ENCODE data around the gene SSUH2. TPM values are rescaled to one million over a fixed set of nuclear protein-coding genes. Genes with fewer than 3 reads are reported as not detected.

SSUH2 gene
- total RNA-seq, 4 donors from 2014 or later: 0.32 to 5.1 (median 0.66) TPM; not detected in 1

DNA sequence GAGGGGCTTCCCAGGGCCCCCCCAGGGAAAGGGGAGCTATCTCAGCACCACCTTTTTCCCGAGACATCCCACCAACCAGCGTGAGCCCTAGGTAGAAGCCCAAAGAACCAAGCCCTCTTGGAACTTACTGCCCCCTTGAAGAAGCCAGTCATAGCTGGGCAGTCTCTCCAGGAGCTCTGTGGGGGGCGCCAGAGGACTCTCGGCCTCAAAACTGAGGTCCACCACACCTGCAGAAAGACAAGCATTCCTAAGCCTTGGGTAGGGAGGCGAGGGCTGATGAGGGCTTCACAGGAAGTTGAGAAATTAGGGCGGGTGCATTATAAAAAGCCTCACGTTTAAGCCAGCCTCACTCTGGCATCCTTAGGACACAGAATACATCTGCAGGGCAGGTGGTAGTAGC lies 9.0 kb downstream of the SSUH2 start:
- H3K27me3 ChIP-seq: peaks cover 0 to 4% (median 0%) of the 10 kb centered on the region in 4 donors
- intact Hi-C loops (cut with DNase I): no loop called here
- H3K9me3 ChIP-seq: peaks cover 0 to 7% (median 0%) of the 10 kb centered on the region in 4 donors
- WGBS: 78% methylated on average over 7 of the region's 7 CpGs
- no peak for DNase-seq (ENCODE audit: extremely low spot score)
- H3K4me1 ChIP-seq: no peaks in the 10 kb centered on the region
- TF ChIP-seq EP300 (IDR thresholded peaks at IDR 0.05) (no peak), POLR2AphosphoS5 (IDR thresholded peaks at IDR 0.05) (no peak), POLR2A (IDR thresholded peaks at IDR 0.05; ENCODE audit: low read depth) (no peak)
- TF ChIP-seq, protein P1, sequence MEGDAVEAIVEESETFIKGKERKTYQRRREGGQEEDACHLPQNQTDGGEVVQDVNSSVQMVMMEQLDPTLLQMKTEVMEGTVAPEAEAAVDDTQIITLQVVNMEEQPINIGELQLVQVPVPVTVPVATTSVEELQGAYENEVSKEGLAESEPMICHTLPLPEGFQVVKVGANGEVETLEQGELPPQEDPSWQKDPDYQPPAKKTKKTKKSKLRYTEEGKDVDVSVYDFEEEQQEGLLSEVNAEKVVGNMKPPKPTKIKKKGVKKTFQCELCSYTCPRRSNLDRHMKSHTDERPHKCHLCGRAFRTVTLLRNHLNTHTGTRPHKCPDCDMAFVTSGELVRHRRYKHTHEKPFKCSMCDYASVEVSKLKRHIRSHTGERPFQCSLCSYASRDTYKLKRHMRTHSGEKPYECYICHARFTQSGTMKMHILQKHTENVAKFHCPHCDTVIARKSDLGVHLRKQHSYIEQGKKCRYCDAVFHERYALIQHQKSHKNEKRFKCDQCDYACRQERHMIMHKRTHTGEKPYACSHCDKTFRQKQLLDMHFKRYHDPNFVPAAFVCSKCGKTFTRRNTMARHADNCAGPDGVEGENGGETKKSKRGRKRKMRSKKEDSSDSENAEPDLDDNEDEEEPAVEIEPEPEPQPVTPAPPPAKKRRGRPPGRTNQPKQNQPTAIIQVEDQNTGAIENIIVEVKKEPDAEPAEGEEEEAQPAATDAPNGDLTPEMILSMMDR (IDR thresholded peaks at IDR 0.05): no peak
- H3K36me3 ChIP-seq: no peaks in the 10 kb centered on the region
- no peak overlapping the region for H3K27ac ChIP-seq (replicated peaks in 1 of 4)
- no peak overlapping the region for H3K4me3 ChIP-seq

DNA sequence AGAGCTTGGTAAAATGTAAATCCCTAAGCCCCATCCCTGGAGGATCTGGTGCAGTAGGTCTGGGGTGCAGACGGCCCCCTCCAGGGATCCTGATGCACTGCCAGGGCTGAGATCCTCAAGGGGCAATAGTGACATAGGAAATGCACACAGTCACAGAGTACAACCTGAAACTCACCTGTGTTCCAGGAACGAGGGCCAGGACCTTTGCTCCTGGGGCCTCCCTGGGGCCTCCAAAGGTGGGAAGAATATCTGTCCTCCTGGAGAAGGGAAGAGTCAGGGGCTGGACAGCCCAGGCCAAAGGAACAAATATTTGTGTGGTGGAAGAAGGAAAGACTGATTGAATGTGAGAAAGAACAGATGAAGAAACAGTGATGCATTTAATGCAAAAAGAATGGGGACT lies 9.5 kb downstream of the SSUH2 start:
- WGBS: 81% methylated on average over 2 of the region's 2 CpGs
- intact Hi-C loops (cut with DNase I): no loop called here
- no peak for DNase-seq (ENCODE audit: extremely low spot score)

DNA sequence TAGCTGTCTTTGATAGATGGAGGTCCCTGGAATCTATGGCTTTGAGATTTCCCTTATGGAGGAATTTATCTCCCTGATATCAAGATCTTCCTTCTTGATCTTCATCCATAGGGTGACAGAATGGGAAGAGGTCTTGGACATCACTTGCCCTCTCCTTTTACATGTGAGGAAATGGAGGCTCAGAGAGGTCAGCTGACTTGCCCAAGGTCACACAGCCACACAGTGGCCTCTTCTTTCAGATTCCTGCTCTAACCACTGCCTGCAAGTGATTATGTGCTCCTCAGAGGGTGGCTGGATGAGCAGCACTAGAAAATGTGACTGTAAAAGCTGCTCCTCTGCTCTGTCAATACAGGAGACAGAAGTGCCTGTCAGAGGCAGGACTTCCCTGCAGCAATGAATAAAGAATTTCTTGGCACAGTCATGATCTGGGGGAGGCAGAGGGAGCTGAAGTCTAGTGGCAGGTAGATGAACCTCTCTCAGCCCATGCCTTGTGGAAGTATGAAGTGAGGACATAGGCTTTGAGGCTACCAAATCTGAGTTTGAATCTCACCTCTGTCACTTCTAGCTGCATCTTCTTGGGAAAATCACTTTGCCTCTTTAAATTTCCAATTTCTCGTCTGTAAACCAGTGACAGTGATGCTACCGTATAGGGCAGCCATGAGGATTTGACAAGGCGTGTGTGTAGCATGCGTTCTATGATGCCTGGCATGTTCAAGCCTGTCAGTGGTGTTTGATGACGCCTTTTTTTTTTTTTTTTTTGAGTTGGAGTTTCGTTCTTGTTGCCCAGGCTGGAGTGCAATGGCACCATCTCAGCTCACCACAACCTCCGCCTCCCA lies 12.0 kb downstream of the SSUH2 start:
- WGBS: 92% methylated on average over 7 of the region's 7 CpGs

More for the DNA sequence above, 9.5 kb downstream of the SSUH2 start:
- peaks cover 0 to 7% (median 0%) of the 10 kb centered on the region in 4 donors for H3K9me3 ChIP-seq
- H3K27ac ChIP-seq (replicated peaks in 1 of 4): no peak overlapping the region
- TF ChIP-seq, protein P1 (IDR thresholded peaks at IDR 0.05): no peak
- TF ChIP-seq POLR2A (IDR thresholded peaks at IDR 0.05; ENCODE audit: low read depth): no peak
- TF ChIP-seq POLR2AphosphoS5 (IDR thresholded peaks at IDR 0.05): no peak
- no peak for TF ChIP-seq EP300 (IDR thresholded peaks at IDR 0.05)
- H3K36me3 ChIP-seq: no peaks in the 10 kb centered on the region
- H3K27me3 ChIP-seq: peaks cover 0 to 4% (median 0%) of the 10 kb centered on the region in 4 donors
- no peaks in the 10 kb centered on the region for H3K4me1 ChIP-seq
- no peak overlapping the region for H3K4me3 ChIP-seq

DNA sequence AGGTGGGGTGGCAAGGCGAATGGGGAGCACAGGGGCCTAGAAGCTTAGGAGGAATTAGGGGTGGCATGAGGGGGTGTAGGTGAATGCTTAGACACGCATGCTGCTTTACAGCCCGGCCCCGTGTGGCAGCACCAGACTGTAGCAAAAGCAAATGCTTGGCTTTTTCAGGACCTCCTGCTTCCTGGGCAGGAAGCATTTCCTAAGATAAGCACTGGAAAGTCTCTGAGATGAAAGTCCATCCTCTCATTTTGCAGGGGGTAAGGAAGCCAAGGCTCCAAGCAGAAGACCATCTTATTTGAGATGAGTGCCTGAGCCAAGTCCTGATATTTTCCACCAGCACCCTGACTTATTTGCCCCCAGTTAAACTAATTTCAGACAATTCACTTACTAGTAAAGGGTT lies 12.9 kb downstream of the SSUH2 start:
- intact Hi-C loops (cut with DNase I): no loop called here
- Histone ChIP-seq H3K36me3 (no peaks in the 10 kb centered on the region), H3K4me1 (no peaks in the 10 kb centered on the region), H3K27ac (replicated peaks in 1 of 4) (no peak overlapping the region), H3K4me3 (no peak overlapping the region), H3K27me3 (peaks cover 0 to 4% (median 0%) of the 10 kb centered on the region in 4 donors), H3K9me3 (peaks cover 0 to 5% (median 0%) of the 10 kb centered on the region in 4 donors)
- 77% methylated on average over 4 of the region's 4 CpGs for WGBS
- DNase-seq (ENCODE audit: extremely low spot score): no peak
- TF ChIP-seq EP300 (IDR thresholded peaks at IDR 0.05): no peak

More for the DNA sequence above, 12.0 kb downstream of the SSUH2 start:
- Histone ChIP-seq H3K27ac (replicated peaks in 1 of 4) (no peak overlapping the region), H3K27me3 (peaks cover 0 to 4% (median 0%) of the 10 kb centered on the region in 4 donors), H3K4me3 (no peak overlapping the region), H3K4me1 (no peaks in the 10 kb centered on the region), H3K9me3 (peaks cover 0 to 7% (median 0%) of the 10 kb centered on the region in 4 donors), H3K36me3 (no peaks in the 10 kb centered on the region)
- TF ChIP-seq EP300 (IDR thresholded peaks at IDR 0.05) (no peak), POLR2AphosphoS5 (IDR thresholded peaks at IDR 0.05) (no peak), POLR2A (IDR thresholded peaks at IDR 0.05; ENCODE audit: low read depth) (no peak)
- TF ChIP-seq, protein P1 (IDR thresholded peaks at IDR 0.05): no peak
- no peak for DNase-seq (ENCODE audit: extremely low spot score)
- intact Hi-C loops (cut with DNase I): no loop called here

DNA sequence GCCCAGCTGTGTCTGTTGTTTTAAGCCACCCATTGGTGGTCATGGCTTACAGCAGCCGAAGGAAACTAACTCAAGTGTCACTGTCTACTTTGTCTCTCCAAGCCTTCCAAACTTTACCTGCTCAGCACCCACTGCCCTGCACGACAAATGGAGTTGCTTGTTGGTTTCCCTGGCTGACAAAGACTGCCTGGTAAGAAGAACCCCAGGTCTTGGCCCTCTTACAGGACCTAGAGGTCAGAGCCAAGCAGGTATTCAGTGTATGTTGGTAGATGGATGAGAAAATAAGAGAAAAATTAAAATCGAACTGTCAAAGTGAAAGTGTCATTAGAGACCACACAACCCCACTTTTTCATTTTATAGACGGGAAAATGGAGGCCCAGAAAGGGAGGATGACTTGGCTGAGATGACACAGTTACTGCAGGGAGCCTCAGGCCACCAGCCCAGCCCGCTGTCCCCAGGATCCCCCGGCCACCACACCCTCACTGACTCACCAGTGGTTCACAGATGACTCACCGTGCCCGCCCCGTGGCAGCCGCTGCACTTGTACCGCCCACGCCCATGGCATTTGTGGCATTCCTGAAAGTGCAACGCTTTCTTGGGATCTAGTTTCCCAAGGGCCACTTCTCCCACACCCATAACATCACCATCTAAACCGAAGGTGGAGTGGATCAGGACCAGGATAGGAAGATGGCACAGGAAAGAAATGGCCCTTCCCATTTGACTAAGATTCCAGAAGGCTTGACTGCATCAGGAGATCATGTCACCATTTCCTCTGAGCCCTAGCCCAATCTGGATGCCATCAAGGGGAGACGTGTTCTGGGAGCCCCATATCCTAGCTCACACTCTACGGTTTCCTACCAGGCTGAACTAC lies 15.2 kb downstream of the SSUH2 start:
- no peak for DNase-seq (ENCODE audit: extremely low spot score)
- 86% methylated on average over 14 of the region's 16 CpGs for WGBS
- Histone ChIP-seq H3K27ac (replicated peaks in 1 of 4) (no peak overlapping the region), H3K4me3 (no peak overlapping the region), H3K4me1 (no peaks in the 10 kb centered on the region), H3K9me3 (no peaks in the 10 kb centered on the region), H3K27me3 (peaks cover 0 to 4% (median 0%) of the 10 kb centered on the region in 4 donors), H3K36me3 (no peaks in the 10 kb centered on the region)
- intact Hi-C loops (cut with DNase I): no loop called here
- peak in 1 of 2 donors; percentile 49 for TF ChIP-seq POLR2AphosphoS5 (IDR thresholded peaks at IDR 0.05)
- TF ChIP-seq, protein P1 (IDR thresholded peaks at IDR 0.05): no peak

Data from esophagus muscularis mucosa (tissue), 4 donors.